Stimulated activated CD4-positive, alpha-beta T cell treated with anti-CD3 and anti-CD28 coated beads, Interleukin-12 subunit alpha, Interleukin-12 subunit beta, amount 100 ng/mL, for 24 hours (primary cell): ENCODE measurements around the gene LARP1.
"Not testable (repeated sequence)": the region's sequence is repeated elsewhere in the genome, so short reads cannot be mapped to it uniquely, and the experiment has no call there.

ENCODE experiments used
- DNase-seq, 2 experiments: peaks; one replicate each; pipeline ENCODE4 v3.0.0-alpha.2; 2020; ENCODE audit warnings: low read depth in 2 of 2

Gene LARP1

DNA sequence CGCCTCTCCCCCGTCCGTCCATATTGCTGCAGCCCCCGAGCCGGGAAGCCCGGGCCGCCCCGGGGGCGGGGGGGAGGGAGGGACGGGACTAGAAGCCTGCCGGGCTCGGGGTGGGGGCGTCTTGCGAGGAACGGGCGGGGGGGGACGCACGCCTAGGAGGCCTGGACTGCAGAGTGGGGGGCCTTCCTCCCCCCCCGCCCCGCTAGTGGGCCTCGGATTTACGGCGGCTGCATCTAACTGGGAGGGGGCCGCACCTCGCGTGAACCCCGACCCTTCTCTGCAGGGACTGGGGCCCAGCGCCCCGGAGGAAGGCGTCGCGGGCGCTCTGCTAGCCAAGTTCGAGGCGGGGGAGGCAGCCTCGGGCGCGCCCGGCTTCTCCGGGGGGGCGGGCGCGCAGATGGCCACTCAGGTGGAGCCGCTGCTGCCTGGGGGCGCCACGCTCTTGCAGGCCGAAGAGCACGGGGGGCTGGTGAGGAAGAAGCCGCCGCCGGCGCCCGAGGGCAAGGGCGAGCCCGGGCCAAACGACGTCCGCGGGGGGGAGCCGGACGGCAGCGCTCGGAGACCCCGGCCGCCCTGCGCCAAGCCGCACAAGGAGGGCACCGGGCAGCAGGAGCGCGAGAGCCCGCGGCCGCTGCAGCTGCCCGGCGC lies at the start of gene LARP1:
LARP1 (plus strand) TSS at position 17 of the 648 bp plus-strand sequence; CDS start at position 398, 381 bp downstream.
- DNase-seq = no peak

DNA sequence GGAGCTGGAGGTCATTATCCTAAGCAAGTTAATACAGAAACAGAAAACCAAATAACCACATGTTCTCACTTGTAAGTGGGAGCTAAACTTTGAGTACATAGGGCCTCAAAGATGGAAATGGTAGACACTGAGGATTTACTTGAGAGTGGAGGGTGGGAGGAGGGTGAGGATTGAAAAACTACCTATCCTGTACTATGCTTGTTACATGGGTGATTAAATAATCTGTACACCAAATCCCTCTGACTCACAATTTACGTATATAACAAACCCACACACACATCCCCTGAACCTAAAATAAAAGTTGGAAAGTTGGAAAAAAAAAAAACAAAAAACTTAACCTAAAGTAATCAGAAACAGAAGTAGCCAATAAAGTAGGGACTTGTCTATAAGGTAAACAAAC lies 48.8 kb upstream of the LARP1 start:
- no peak for DNase-seq

DNA sequence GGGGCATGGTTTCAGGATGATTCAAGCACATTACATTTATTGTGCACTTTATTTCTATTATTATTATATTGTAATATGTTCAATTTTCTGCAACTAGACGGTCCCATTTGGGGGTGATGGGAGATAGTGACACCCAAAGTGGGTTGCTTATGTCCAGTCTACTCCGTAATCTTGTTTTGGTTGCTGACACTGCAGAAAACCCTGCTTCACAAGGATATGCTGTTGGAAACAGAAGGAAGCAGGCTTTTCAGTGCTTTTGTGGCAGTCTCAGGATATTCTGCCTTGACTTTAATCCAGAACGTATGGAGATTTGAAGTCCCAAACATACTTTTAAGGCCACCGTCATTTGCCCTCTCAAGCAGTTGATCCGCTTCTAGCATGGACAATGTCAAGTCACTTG lies 47.5 kb upstream of the LARP1 start:
- no peak for DNase-seq

DNA sequence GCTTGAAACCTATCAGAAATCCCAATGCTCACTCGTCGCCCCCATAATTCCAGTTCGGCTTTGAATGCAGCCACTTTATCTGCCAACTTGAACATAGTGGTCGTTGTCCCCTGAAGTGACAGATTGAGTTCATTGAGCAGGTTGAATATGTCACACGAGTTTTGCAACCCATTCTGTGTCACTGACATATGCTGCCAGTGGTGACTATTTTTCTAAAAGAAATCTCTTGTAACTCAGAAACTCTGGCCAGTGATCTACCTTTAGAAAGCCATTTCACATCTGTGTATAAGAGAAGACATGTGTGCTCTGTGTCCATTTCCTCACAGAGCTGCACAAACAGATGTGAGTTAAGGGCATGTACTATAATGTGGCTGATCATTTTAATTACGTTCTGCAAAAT lies 47.0 kb upstream of the LARP1 start:
- no peak for DNase-seq

DNA sequence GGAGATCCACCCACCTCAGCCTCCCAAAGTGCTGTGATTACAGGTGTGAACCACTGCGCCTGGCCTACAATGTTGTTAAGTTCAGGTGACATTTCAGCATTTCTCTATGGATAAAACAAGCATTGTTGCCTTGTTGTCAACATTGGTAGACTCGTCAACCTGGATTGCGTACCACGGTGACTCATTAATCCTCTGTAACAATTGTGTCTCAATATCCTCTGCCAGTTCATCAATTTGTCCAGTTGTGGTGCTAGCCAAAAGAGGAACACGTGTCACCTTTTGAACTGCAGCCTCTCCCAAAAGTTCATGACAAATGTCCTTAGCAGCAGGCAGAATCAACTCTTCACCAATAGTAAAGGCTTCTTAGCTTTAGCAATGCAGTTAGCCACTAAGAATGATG lies 46.3 kb upstream of the LARP1 start:
- no peak for DNase-seq

DNA sequence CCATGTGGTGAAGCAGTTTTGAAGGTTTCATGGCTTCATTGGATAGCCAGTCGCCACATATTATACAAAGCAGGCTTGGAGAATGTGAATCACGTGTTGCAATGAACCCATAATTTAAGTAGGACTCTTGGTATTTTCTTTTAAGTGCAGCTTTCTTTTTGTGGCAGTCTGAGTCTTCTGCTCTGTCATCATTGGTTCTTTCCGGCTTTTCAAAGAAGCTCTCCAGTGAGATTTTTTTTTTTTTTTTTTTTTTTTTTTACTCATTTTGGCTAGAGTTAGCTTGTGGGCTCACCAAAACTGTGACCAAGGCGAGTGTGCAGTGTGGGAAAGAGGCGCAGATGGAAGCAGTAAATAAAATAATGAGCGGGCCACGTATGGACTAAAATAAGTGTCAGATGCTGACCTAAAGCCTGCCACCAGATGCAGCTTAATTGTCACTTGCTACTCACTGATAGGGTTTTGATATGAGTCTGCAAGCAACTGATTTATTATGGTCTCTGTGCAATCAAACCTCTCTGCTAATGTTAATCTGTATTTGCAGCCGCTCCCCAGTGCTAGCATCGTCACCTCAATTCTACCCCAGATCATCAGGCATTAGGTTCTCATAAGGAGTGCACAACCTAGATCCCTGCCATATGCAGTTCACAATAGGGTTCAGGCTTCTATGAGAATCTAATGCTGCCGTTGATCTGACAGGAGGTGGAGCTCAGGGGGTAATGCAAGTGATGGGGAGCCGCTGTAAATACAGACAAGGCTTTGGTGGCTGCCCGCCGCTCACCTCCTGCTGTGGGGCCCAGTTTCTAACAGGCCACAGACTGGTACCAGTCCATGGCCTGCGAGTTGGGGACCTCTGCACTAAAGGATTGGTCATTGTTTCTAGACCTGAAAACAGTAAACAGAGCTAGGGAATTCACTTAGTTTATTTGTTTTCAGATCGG lies 45.5 kb upstream of the LARP1 start:
- no peak for DNase-seq

DNA sequence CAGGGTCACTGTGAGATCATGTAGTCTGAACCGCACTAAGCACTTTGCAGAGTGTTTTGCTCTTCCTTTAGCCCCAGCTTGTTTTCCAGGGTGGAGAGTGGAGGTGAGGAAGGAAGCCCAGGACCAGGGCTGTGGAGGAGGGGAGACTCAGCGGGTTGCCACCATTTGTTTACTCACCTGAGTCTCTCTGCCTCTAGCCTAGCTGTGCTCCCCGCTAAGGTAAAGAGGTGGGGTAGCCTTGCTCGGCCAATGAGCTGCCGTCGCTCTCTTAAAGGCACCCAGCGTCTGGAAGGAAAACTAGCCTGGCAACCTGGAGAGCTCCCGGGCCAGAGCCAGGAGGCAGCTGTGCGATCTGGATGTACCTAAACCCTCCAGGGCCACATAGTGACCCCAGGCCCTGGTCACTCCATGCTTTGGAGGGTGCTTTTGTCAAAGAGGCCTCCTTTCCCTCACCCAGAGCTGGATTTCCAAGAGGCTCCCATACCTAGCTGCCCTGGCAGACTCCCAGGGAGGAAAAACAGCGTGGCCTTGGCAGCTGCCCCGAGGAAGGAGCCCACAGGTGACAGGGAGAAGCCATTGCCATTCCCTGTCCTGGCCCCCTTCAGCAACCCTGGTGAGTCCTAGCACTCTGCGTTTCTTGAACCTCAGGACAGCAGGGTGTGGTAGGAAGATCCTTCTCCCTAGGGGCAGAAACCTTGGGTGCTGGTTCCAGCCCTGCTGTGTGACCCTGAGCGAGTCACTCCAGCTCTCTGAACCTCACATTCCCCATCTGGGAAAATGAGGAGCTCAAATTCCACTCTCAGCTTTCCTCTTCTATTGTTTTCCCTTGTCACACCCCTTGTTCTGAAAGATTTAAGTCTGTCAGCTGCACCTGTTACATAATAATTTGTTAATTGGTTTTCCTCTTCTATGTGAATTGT lies 42.4 kb upstream of the LARP1 start:
- no peak for DNase-seq

DNA sequence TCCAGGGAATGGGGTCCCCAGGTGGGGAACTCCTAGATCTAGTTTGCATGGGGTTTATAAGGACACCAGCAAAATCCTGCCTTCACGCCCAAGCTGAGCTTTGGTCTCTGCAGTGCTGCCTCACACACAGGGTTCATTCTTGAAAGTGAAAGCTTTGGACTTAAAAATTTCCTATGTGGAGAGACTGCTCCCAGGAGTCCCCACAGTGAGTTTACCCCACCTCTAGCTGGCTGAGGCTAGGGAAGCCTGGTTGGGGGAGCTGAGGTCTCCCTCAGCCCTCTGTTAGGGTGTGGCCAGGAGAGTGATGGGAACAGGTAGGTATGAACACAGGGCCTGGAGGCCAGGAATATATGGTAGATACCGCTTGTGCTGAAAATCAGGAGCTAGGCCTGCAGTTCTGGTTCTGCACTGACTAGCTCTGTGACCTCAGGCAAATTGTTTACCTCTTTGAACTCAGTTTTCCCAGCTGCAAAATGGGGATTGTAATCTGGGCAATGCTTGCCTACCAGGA lies 41.5 kb upstream of the LARP1 start:
- DNase-seq = no peak

DNA sequence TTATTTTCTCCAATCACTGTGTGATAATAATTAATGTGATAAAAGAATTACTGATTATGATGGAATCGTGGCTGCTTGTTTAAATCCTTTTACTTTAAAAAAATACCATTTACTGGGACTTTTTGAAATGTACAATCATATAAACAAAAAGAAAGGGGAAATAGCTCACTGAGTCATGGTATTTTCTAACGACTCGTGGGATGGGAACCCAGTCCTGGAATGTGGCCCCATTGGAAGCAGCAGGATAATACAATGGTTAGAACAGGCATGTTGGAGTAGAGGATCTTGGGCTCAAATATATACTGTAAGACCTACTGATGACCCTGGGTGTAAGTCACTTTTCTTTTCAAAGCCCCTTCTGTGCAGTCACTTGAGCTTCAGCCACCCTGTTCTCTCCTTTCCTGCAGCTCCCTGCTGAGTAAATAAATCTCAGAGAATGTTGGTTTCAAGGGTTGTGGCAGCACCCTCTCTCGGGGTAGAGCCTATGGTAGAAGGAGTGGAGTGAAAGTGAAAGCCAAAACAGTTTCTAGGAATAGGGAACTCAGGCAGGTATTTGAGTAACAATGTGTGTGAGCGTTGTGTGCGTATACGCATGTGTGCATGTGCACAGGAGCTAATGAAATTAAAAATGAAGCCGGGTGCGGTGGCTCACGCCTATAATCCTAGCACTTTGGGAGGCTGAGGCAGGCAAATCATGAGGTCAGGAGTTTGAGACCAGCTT lies 40.8 kb upstream of the LARP1 start:
- DNase-seq = no peak

DNA sequence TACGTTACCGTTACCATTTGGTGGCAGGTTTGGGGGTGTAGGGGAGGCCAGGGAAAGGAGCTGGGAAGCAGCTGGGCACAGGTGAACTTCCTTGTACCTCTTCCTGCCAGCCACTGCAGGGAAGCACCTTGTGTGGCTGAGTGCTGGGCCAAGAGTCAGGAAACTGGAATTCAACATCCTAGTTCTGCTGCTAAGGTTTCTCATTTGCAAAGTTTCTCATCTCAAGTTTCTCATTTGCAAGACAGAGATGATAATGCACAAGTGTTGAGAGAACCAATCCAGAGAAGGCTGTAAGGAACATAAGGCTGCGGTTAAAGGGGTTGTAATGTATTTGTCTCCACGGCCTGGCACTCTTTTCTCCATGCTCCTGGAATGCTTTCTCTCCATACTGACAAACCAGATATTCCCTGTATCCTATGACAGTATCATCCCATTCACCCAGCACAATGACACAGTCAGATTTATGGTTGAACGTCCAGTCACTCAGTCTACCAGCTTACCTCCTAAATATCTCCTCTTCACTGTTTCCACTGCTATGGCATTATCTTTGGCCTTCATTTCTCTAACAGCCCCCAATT lies 33.6 kb upstream of the LARP1 start:
- DNase-seq = no peak

DNA sequence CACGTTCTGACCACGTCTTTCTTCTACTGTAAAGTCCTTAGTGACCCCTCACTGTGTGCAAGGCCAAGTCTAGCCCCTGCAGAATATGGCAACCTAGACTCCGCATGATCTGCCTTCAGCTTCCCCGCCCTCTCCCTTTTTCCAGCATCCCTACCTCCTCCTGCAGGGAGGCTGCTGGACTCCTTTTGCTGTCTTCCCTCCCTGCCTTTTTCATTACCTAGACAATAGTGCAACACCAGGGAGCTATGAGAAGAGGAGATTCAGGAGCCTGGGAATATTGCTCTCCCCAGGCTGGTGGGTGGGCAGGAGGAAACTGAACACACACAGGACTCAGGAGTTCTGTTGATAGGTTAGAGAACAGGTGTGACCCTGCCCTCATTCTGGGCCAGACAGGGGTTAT lies 33.1 kb upstream of the LARP1 start:
- DNase-seq = no peak

DNA sequence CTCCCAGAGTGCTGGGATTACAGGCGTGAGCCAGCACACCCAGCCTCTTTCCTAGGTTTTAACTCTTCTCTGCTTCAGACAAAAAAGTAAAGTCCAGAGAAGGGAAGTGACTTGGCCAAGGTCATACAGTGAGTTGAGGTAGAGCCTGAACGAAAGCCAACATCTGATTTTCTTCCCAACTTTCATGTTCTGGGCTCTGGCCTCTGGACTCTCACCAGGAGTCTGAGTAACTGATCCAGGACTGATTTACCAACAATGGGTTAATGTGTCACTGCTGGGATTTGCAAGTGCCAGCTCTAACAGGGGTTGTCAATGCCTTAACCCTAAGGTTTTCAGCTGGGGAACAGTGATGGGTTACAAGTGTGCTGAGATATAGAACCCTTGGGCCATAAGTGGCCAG lies 32.2 kb upstream of the LARP1 start:
- DNase-seq = no peak

DNA sequence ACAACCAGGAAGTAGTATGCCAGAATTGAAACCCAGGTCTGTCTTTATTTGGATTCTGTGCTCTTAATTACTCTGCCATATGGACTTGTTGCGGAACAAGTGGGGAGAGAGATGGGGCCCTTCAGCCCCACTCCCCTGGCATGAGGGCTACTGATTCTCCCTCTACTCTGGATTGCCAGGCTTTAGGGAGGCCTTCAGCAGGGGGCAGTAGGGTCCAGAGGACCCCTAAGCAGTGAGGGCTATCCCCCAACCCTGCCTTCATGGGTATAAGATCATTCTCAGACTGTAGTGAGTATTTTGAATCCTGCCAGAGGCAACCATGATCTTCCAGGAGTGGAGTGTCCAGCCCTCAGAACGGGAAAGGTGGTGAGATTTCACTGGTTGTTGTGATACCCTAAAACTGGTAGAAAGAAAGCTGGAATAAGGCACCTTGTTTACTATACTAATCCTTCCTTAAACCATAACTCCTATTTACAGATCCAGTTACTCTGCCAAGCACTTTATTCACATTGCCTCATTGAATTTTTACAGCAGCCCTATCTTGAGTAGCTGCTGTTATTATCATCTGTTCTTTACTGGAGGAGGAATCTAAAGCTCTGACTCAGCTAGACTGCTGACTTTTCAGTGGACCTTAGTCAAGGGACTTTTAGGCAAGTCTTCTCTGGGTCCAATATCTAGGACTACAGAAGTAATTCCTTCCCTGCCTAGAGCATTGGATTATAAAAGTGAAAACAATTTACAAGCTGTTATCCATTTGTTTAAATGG lies 31.3 kb upstream of the LARP1 start:
- no peak for DNase-seq

DNA sequence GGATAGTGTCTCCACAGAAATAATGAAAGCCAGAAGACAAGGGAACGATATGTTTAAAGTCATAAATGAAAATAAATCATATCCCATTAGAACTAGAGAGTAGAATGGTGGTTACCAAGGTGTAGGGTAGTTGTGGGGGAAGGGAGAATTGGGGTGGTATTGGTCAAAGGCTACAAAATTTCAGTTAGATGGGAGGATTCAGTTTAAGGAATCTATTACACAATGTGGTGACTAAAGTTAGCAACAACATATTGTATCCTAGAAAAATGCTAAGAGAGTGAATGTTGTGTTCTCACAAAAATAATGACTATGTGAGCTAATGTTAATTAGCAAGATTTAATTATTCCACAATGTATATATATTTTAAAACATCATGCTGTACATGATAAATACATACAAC lies 27.8 kb upstream of the LARP1 start:
- DNase-seq = no peak

DNA sequence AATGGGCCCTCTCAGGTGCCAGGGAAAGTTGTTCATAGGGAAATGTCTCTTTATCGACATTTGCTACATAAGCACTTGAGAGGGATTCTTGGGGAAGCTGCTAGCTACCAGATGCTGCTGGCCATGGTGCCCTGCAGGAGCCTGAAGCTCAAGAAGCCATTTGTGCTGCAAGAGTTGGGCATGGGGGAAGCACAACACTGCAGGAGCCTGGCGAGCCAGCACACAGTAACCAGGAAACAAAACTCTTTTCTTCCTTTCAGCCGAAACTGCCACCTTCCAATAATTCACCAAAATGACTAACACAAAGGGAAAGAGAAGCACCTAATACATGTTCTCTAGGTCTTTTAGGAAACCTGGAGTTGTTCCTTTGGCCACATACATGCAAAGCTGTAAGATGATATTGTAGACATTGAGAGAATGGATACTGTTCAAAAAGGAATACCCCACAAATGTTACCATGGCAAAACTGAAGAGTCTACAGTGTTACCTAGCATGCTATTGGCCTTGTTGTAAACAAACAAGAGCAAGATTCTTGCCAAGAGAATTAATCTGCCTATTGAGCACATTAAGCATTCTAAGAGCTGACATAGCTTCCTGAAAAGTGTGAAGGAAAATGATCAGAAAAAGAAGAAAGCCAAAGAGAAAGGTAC lies 26.1 kb upstream of the LARP1 start:
- no peak for DNase-seq

DNA sequence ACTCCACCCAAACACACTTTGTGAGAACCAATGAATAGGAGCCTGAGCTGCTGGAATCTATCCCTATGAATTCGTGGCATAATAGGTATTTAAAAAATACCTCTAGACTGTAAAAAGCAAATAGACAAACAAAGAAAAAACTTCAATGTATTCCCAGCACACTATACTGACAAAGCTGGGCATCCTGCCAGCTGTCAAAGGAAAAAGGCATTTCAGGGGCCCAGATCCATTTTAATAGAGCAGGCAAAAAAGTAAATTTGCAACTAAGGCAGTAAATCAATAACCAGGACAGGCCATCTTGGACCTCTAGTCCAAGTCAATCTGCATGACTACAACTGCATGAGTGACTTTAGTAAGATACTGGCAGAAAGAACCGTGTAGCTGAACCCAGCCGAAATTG lies 25.6 kb upstream of the LARP1 start:
- DNase-seq = no peak

DNA sequence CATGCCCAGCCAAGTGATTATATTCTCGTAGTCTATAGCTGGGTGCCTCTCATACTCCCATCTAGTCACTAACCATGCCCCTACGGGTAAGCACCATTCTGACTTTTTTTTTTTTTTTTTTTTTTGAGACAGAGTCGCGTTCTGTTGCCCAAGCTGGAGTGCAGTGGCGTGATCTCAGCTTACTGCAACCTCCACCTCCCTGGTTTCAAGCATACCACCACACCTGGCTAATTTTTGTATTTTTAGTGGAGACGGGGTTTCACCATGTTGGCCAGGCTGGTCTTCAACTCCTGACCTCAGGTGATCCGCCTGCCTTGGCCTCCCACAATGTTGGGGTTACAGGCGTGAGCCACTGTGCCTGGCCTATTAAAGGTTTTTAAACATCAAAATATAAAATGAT lies 24.4 kb upstream of the LARP1 start:
- not testable (repeated sequence) for DNase-seq

DNA sequence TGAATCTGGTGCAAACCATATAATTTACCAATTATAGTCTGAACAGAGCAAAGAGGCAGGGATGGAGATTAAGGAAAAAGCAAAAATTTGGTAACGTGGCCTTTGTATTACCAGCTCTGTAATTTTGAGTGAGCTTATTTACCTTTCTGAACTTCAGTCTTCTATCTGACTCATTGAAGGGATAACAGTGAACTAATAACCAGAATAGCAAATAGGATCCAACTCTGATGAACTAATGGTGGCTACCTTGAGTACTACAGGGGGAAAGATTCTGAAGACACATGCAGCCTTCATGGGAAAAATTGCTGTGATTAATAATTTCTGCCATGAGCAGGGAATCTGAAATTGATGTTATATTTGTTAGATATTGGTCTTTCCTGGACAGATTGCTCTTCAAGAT lies 23.0 kb upstream of the LARP1 start:
- DNase-seq = no peak

DNA sequence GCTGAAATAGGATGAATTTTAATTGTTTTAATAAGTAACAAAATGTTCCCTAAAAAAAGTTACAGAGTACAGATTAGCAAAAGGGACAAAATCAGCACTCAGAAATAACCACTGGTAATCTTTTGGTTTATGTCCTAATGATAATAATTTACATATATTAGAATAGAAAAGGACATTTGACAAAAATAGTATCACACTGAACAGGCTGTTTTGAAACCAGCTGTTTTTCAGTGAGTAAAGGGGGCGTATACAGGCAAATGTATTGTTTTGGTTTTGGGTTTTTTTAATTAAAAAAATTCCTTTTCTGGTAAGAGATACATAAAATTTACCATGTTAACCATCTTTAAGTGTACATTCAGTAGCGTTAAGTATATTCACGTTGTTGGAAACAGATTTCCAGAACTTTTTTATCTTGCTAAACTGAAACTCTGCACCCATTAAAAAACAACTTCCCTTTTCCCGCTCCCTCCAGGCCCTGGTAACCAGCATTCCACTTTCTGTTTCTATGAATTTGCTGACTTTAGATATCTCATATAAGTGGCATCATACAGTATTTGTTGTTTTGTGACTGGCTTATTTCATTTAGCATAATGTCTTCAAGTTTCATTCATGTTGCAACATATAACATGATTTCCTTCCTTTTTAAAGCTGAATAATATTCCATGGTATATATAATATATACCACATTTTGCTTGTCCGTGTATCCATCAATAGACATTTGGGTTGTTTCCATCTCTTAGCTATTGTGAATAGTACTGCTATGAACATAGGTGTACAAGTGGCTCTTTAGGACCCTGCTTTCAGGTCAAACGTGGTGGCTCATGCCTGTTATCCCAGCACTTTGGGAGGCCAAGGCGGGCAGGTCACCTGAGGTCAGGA lies 20.6 kb upstream of the LARP1 start:
- no peak for DNase-seq
